Vagina (tissue), 2 donors: ENCODE measurements around the gene MC2R.
"Not testable (repeated sequence)": the region's sequence is repeated elsewhere in the genome, so short reads cannot be mapped to it uniquely, and the experiment has no call there.

Experiments used
- POLR2A ChIP-seq, 2 donors: fragments of 450-650 bp; IDR thresholded peaks; one replicate each; pipeline ENCODE4 v1.6.1; 2017; ENCODE audit warnings: antibody characterized with exemption in 2 of 2, mild to moderate bottlenecking in 2 of 2, moderate library complexity in 2 of 2
- TF ChIP-seq, protein P1 (sequence below), 3 experiments: fragments of 450-650 bp in 2 of 3; fragments of 200-600 bp in 1 of 3; sonication (generic) in 1 of 3; IDR thresholded peaks; one replicate each; pipeline ENCODE4 v1.5.1; 2017 to 2019; ENCODE audit warnings: antibody characterized with exemption in 3 of 3, mild to moderate bottlenecking in 2 of 3, moderate library complexity in 2 of 3

DNA sequence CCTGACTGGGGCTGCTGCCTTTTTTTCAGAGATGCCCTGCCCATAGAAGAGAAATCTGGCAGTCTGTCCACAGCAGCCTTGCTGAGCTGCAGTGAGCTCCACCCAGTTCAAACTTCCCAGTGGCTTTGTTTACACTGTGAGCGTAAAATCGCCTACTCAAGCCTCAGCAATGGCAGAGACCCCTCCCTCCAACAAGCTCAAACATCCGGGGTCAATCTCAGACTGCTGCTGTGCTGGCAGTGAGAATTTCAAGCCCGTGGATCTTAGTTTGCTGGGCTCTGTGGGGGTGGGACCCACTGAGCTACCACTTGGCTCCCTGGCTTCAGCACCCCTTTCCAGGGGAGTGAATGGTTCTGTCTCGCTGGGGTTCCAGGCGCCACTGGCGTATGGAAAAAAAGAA, 52.4 kb downstream of the MC2R start:
- TF ChIP-seq, protein P1, sequence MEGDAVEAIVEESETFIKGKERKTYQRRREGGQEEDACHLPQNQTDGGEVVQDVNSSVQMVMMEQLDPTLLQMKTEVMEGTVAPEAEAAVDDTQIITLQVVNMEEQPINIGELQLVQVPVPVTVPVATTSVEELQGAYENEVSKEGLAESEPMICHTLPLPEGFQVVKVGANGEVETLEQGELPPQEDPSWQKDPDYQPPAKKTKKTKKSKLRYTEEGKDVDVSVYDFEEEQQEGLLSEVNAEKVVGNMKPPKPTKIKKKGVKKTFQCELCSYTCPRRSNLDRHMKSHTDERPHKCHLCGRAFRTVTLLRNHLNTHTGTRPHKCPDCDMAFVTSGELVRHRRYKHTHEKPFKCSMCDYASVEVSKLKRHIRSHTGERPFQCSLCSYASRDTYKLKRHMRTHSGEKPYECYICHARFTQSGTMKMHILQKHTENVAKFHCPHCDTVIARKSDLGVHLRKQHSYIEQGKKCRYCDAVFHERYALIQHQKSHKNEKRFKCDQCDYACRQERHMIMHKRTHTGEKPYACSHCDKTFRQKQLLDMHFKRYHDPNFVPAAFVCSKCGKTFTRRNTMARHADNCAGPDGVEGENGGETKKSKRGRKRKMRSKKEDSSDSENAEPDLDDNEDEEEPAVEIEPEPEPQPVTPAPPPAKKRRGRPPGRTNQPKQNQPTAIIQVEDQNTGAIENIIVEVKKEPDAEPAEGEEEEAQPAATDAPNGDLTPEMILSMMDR (IDR thresholded peaks at IDR 0.05), result not testable (repeated sequence)
- TF ChIP-seq POLR2A (IDR thresholded peaks at IDR 0.05), result not testable (repeated sequence)
